ENCODE measurements around the gene IRAK2. TPM values are rescaled to one million over a fixed set of nuclear protein-coding genes. Genes with fewer than 3 reads are reported as not detected.

IRAK2 gene
- total and polyA plus RNA-seq, 2 donors (not counting 1 experiment from before 2014, with no cell fraction given), result 1.5 to 6.6 TPM

DNA sequence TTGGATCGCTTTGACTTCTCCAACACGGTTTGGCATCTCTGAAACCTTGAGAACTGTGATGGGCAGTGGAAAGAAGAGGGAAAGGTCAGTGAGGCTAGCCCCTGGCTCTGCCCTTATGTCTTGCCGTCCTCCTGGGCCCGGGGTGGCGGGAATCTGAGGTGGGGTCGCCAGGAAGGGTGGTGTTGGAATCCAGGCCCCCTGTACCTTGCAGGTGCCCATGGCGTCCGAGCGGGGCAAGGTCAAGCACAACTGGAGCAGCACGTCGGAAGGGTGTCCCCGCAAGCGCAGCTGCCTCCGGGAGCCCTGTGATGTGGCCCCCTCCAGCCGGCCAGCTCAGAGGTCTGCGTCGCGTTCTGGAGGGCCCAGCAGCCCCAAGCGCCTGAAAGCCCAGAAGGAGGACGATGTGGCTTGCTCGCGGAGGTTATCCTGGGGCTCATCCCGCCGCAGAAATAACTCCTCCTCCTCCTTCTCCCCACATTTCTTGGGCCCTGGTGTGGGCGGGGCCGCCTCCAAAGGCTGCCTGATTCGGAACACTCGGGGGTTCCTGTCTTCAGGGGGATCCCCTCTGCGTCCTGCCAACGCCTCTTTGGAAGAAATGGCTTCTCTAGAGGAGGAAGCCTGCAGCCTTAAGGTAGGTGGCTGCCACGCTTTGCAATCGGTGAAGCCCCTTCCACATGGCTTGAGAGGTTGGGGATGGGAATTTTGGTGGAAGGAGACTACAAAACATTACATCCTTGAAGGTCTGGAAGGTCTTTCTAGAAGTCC, 84.4 kb downstream of the IRAK2 start:
- Histone ChIP-seq H3K4me2 (ENCODE audit: extremely low read depth, insufficient read depth, low read length) (peak overlapping the region; percentile 100), H3K9me3 (ENCODE audit: control insufficient read depth, insufficient read depth, low read depth, low read length) (no peaks in the 10 kb centered on the region), H4K20me1 (ENCODE audit: control insufficient read depth, extremely low read depth, insufficient read depth, low read length) (no peaks in the 10 kb centered on the region), H3K79me2 (ENCODE audit: control insufficient read depth, insufficient read depth, low read length) (peaks cover 36% of the 10 kb centered on the region), H3K4me3 (replicated peaks in 1 of 4; ENCODE audit: control extremely low read depth in 1 of 4, insufficient read depth in 1 of 4, low read depth in 3 of 4, low read length in 4 of 4) (peak overlapping the region; percentile 66 to 91 (median 80)), H3K4me1 (ENCODE audit: control insufficient read depth, extremely low read depth, insufficient read depth, low read length) (peaks cover 5% of the 10 kb centered on the region), H3K27ac (ENCODE audit: insufficient read depth, low read length) (peak overlapping the region; percentile 77), H3K9ac (ENCODE audit: insufficient read depth, low read length) (peak overlapping the region; percentile 78), H2AFZ (ENCODE audit: low read length) (peak overlapping the region; percentile 83), H3K36me3 (ENCODE audit: control insufficient read depth, insufficient read depth, low read length) (peaks cover 3% of the 10 kb centered on the region), H3K27me3 (ENCODE audit: control insufficient read depth, insufficient read depth, low read length) (no peaks in the 10 kb centered on the region)
- TF ChIP-seq EZH2 (IDR thresholded peaks at IDR 0.05; ENCODE audit: low read length, missing control alignments), result no peak
- TF ChIP-seq, protein P1, sequence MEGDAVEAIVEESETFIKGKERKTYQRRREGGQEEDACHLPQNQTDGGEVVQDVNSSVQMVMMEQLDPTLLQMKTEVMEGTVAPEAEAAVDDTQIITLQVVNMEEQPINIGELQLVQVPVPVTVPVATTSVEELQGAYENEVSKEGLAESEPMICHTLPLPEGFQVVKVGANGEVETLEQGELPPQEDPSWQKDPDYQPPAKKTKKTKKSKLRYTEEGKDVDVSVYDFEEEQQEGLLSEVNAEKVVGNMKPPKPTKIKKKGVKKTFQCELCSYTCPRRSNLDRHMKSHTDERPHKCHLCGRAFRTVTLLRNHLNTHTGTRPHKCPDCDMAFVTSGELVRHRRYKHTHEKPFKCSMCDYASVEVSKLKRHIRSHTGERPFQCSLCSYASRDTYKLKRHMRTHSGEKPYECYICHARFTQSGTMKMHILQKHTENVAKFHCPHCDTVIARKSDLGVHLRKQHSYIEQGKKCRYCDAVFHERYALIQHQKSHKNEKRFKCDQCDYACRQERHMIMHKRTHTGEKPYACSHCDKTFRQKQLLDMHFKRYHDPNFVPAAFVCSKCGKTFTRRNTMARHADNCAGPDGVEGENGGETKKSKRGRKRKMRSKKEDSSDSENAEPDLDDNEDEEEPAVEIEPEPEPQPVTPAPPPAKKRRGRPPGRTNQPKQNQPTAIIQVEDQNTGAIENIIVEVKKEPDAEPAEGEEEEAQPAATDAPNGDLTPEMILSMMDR (conservative IDR thresholded peaks at IDR 0.05 in 1 of 2, IDR thresholded peaks at IDR 0.05 in 1 of 2; ENCODE audit: low read depth in 1 of 2, low read length in 2 of 2), result no peak
- DNase-seq (ENCODE audit: low read depth in 2 of 2), result peak; percentile 4 to 16

DNA sequence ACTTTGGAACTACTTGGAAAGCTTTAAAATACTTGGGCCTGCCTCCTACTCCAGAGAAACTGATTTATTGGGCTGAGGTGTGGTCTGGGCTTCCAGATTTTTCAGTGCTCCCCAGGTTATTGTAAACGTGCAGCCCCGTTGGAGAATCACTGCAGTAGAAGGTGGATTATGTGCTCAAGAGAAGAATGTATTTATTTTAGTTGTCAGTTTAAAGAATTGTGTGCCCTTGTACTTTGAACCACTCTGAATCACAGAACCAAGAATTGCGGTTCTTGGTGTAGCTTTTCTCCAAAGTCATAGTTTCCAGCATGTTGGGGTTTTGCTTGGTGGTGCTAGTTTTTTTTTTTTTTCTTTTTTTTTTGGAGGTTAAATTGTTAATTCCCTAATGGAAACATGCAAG, 85.1 kb downstream of the IRAK2 start:
- Histone ChIP-seq H3K36me3 (ENCODE audit: control insufficient read depth, insufficient read depth, low read length) (peaks cover 3% of the 10 kb centered on the region), H3K27me3 (ENCODE audit: control insufficient read depth, insufficient read depth, low read length) (no peaks in the 10 kb centered on the region), H3K9ac (ENCODE audit: insufficient read depth, low read length) (no peak overlapping the region), H3K4me3 (replicated peaks in 1 of 4; ENCODE audit: control extremely low read depth in 1 of 4, insufficient read depth in 1 of 4, low read depth in 3 of 4, low read length in 4 of 4) (peak overlapping the region; percentile 66 to 91 (median 80)), H3K79me2 (ENCODE audit: control insufficient read depth, insufficient read depth, low read length) (peaks cover 37% of the 10 kb centered on the region), H3K4me2 (ENCODE audit: extremely low read depth, insufficient read depth, low read length) (peak overlapping the region; percentile 100), H2AFZ (ENCODE audit: low read length) (no peak overlapping the region), H3K27ac (ENCODE audit: insufficient read depth, low read length) (no peak overlapping the region), H3K9me3 (ENCODE audit: control insufficient read depth, insufficient read depth, low read depth, low read length) (no peaks in the 10 kb centered on the region), H4K20me1 (ENCODE audit: control insufficient read depth, extremely low read depth, insufficient read depth, low read length) (no peaks in the 10 kb centered on the region), H3K4me1 (ENCODE audit: control insufficient read depth, extremely low read depth, insufficient read depth, low read length) (peaks cover 5% of the 10 kb centered on the region)
- TF ChIP-seq EZH2 (IDR thresholded peaks at IDR 0.05; ENCODE audit: low read length, missing control alignments), result no peak
- TF ChIP-seq, protein P1 (conservative IDR thresholded peaks at IDR 0.05 in 1 of 2, IDR thresholded peaks at IDR 0.05 in 1 of 2; ENCODE audit: low read depth in 1 of 2, low read length in 2 of 2), result no peak
- peak; percentile 44 to 80 for DNase-seq (ENCODE audit: low read depth in 2 of 2)

DNA sequence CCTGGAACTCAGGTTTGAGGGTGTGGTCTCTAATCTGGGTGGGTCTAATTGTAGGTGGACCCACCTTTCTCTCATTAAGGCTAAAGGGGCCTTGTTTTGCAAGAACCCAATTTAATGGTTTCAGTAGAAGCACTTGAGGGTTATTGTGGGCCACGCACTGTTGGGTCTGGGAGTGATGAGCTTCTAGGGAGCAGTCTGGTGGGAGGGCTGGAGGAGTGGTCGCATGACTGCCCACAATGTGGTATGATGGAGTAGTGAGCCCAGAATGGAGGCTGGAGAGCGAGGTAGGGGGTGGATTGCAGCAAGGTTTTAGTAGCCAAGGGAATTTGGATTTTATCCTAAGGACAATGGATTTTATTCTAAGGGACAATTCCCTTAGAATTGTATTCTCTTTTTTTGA, 86.3 kb downstream of the IRAK2 start:
- no peaks in the 10 kb centered on the region for H3K27me3 ChIP-seq (ENCODE audit: control insufficient read depth, insufficient read depth, low read length)
- peaks cover 37% of the 10 kb centered on the region for H3K79me2 ChIP-seq (ENCODE audit: control insufficient read depth, insufficient read depth, low read length)
- no peaks in the 10 kb centered on the region for H3K9me3 ChIP-seq (ENCODE audit: control insufficient read depth, insufficient read depth, low read depth, low read length)
- peak overlapping the region in 2 of 4 experiments; percentile 87 to 91 for H3K4me3 ChIP-seq (replicated peaks in 1 of 4; ENCODE audit: control extremely low read depth in 1 of 4, insufficient read depth in 1 of 4, low read depth in 3 of 4, low read length in 4 of 4)
- no peaks in the 10 kb centered on the region for H4K20me1 ChIP-seq (ENCODE audit: control insufficient read depth, extremely low read depth, insufficient read depth, low read length)
- H3K27ac ChIP-seq (ENCODE audit: insufficient read depth, low read length), result no peak overlapping the region
- peaks cover 5% of the 10 kb centered on the region for H3K4me1 ChIP-seq (ENCODE audit: control insufficient read depth, extremely low read depth, insufficient read depth, low read length)
- peak overlapping the region; percentile 100 for H3K4me2 ChIP-seq (ENCODE audit: extremely low read depth, insufficient read depth, low read length)
- H3K9ac ChIP-seq (ENCODE audit: insufficient read depth, low read length), result no peak overlapping the region
- no peak for TF ChIP-seq EZH2 (IDR thresholded peaks at IDR 0.05; ENCODE audit: low read length, missing control alignments)
- TF ChIP-seq, protein P1 (conservative IDR thresholded peaks at IDR 0.05 in 1 of 2, IDR thresholded peaks at IDR 0.05 in 1 of 2; ENCODE audit: low read depth in 1 of 2, low read length in 2 of 2), result no peak
- DNase-seq (ENCODE audit: low read depth in 2 of 2), result no peak
- H3K36me3 ChIP-seq (ENCODE audit: control insufficient read depth, insufficient read depth, low read length), result peaks cover 3% of the 10 kb centered on the region
- H2AFZ ChIP-seq (ENCODE audit: low read length), result no peak overlapping the region

All from fibroblast of lung (primary cell).